Heart right ventricle (tissue), 16 donors: ENCODE data around the gene CDH11. TPM values are rescaled to one million over a fixed set of nuclear protein-coding genes. Genes with fewer than 3 reads are reported as not detected.

ENCODE experiments used
- ATAC-seq, 8 donors: fragments of 200-7000 bp; cut with Tn5 transposase; one replicate each; pipeline ENCODE4 v1.9.1; 2020; ENCODE audit warnings: mild to moderate bottlenecking in 8 of 8, moderate library complexity in 8 of 8, moderate number of reproducible peaks in 1 of 8
- DNase-seq, 2 donors: peaks; one replicate each; pipeline ENCODE4 v3.0.0-alpha.2; 2020
- H3K27ac ChIP-seq, 10 donors: fragments of 200-600 bp; sonication (generic) in 2 of 10; one replicate each; pipeline versions ENCODE4 v1.5.0 to v1.8.0; 2020 to 2022; ENCODE audit warnings: mild to moderate bottlenecking in 3 of 10
- H3K27me3 ChIP-seq, 7 donors: fragments of 200-600 bp; one replicate each; pipeline ENCODE4 v1.8.0; 2021 to 2022; ENCODE audit warnings: mild to moderate bottlenecking in 2 of 7
- H3K36me3 ChIP-seq, 9 donors: fragments of 200-600 bp; sonication (generic) in 1 of 9; one replicate each; pipeline versions ENCODE4 v1.5.0 to v1.8.0; 2020 to 2022; ENCODE audit warnings: mild to moderate bottlenecking in 2 of 9
- H3K4me1 ChIP-seq, 9 donors: fragments of 200-600 bp; sonication (generic) in 1 of 9; one replicate each; pipeline versions ENCODE4 v1.5.0 to v1.8.0; 2020 to 2022; ENCODE audit warnings: mild to moderate bottlenecking in 4 of 9
- H3K4me3 ChIP-seq, 10 donors: fragments of 200-600 bp; sonication (generic) in 2 of 10; one replicate each; pipeline versions ENCODE4 v1.5.0 to v1.8.0; 2020 to 2022; ENCODE audit warnings: mild to moderate bottlenecking in 7 of 10, moderate library complexity in 2 of 10
- H3K9me3 ChIP-seq, 11 donors: fragments of 200-600 bp in 10 of 11; sonication (generic) in 2 of 11; one replicate each; pipeline versions ENCODE4 v1.5.0 to v1.8.0; 2013 to 2022; ENCODE audit warnings: mild to moderate bottlenecking in 2 of 11, control low read depth in 1 of 11, moderate library complexity in 1 of 11
- CTCF ChIP-seq, 9 donors: fragments of 200-600 bp; sonication (generic) in 2 of 9; IDR thresholded peaks; one replicate each; pipeline versions ENCODE4 v1.5.0 to v1.8.0; 2021 to 2022; ENCODE audit warnings: antibody characterized with exemption in 9 of 9, mild to moderate bottlenecking in 5 of 9, moderate library complexity in 1 of 9
- WGBS, 2 donors: extraction: QIAGEN DNeasy Blood & Tissue Kit; methylation state at CpG; one replicate each; pipeline ENCODE4 v1.1.7; 2013; ENCODE audit warnings: inconsistent platforms in 1 of 2; 5-methylcytosine and 5-hydroxymethylcytosine counted together
- intact Hi-C, 10 donors: fragments of 100-400 bp; cut with DNase I; formaldehyde crosslinking; loops; one replicate each; pipeline versions ENCODE4 v1.11.1 to v1.14.2; 2022
- polyA plus RNA-seq, 2 donors: library from polyadenylated mRNA; stranded (reverse); fragments of 200-250 nt; gene quantifications; one replicate each; pipeline ENCODE4 v1.2.3, GENCODE V29; 2013
- total RNA-seq, 10 donors: library from RNA; stranded (reverse); fragmentation: NEBNext Ultra II Directional in 3 of 10; extraction: Animal tissue kit (Norgen Biotek cat#: 25700) in 3 of 10; gene quantifications; one replicate each; pipeline versions ENCODE4 v1.2.1 to v1.2.4, GENCODE V29; 2021 to 2023
- donor health status: Arrhythmogenic right ventricular cardiomyopathy.
- donor health status: ischemic (EF 13 %, LVEDD 7.1; RV severe dilation, severe dysfunction).
- donor health status: healthy with polysubstance abuse.
- donor health status: DM: no; HTN: yes; CAD: no.
- donor health status: DM: no; HTN: no; CAD: no.
- donor health status: ischemic (EF 25% LVEDD 6.9; RV normal size, moderate dysfunction).
- donor health status: ischemic (EF 25% LVEDD 5.7; RV mildly dilated, moderate dysfunction).
- donor health status: healthy.
- donor health status: DM: yes; HTN: yes; CAD: no.
- donor health status: Ischemic cardiomyopathy.
- donor health status: ischemic (EF 35%, LVEDD 5.7; RV mildly dilated, moderate dysfunction).
- donor health status: nonischemic (EF 11% LVEDD 7.7; RV severe dilation, severe dysfunction).
- donor health status: DM: yes; HTN: yes; CAD: no.
- donor health status: PGD.
- donor health status: ischemic (EF 29% LVEDD 5.4; RV normal size, mild dysfunction).
- donor health status: nonischemic (EF 23%, LVEDD 6.1; RV moderate dilation, normal function).

The CDH11 gene
- total and polyA plus RNA-seq, 12 donors, result 1.7 to 29.6 (median 6.5) TPM

GRCh38 chr16:65104471-65104870 is 17.4 kb downstream of the CDH11 start:
- 87 to 92% methylated on average over 3 of the region's 3 CpGs for WGBS, 2 donors
- TF ChIP-seq CTCF (IDR thresholded peaks at IDR 0.05), result no peak
- DNase-seq, result no peak
- ATAC-seq, result no peak
- no peaks in the 10 kb centered on the region for H3K36me3 ChIP-seq
- H3K4me1 ChIP-seq, result peaks cover 0 to 15% (median 0%) of the 10 kb centered on the region in 9 donors
- H3K4me3 ChIP-seq, result no peak overlapping the region
- no peaks in the 10 kb centered on the region for H3K27me3 ChIP-seq
- no peak overlapping the region for H3K27ac ChIP-seq
- intact Hi-C loops, result no loop called here
- no peaks in the 10 kb centered on the region for H3K9me3 ChIP-seq

- Histone ChIP-seq H3K4me3 (no peak overlapping the region), H3K36me3 (no peaks in the 10 kb centered on the region), H3K9me3 (no peaks in the 10 kb centered on the region), H3K27me3 (no peaks in the 10 kb centered on the region), H3K4me1 (peaks cover 0 to 14% (median 0%) of the 10 kb centered on the region in 9 donors), H3K27ac (no peak overlapping the region)
- 93 to 98% methylated on average over 1 of the region's 1 CpG for WGBS, 2 donors
- no peak for DNase-seq
- TF ChIP-seq CTCF (IDR thresholded peaks at IDR 0.05), result no peak
- intact Hi-C loops, result no loop called here
- ATAC-seq, result no peak
Observed at GRCh38 chr16:65102326-65102725, 19.5 kb downstream of the CDH11 start.

GRCh38 chr16:65101009-65101408 is 20.9 kb downstream of the CDH11 start:
- no peaks in the 10 kb centered on the region for H3K27me3 ChIP-seq
- no peak for ATAC-seq
- H3K4me1 ChIP-seq, result peaks cover 0 to 9% (median 0%) of the 10 kb centered on the region in 9 donors
- H3K9me3 ChIP-seq, result no peaks in the 10 kb centered on the region
- intact Hi-C loops, result no loop called here
- no peak for TF ChIP-seq CTCF (IDR thresholded peaks at IDR 0.05)
- H3K27ac ChIP-seq, result no peak overlapping the region
- no peak for DNase-seq
- H3K4me3 ChIP-seq, result no peak overlapping the region
- H3K36me3 ChIP-seq, result no peaks in the 10 kb centered on the region

- intact Hi-C loops, result no loop called here
- no peak for ATAC-seq
- Histone ChIP-seq H3K9me3 (no peaks in the 10 kb centered on the region), H3K36me3 (no peaks in the 10 kb centered on the region), H3K4me3 (no peak overlapping the region), H3K27me3 (no peaks in the 10 kb centered on the region), H3K27ac (no peak overlapping the region), H3K4me1 (peaks cover 0 to 1% (median 0%) of the 10 kb centered on the region in 9 donors)
- no peak for TF ChIP-seq CTCF (IDR thresholded peaks at IDR 0.05)
- DNase-seq, result no peak
- WGBS, 2 donors, result 79 to 80% methylated on average over 2 of the region's 2 CpGs
Observed at GRCh38 chr16:65099607-65100006, 22.3 kb downstream of the CDH11 start.

GRCh38 chr16:65098916-65099315 is 22.9 kb downstream of the CDH11 start:
- no peaks in the 10 kb centered on the region for H3K9me3 ChIP-seq
- intact Hi-C loops, result no loop called here
- H3K4me3 ChIP-seq, result no peak overlapping the region
- ATAC-seq, result no peak
- 87 to 94% methylated on average over 3 of the region's 3 CpGs for WGBS, 2 donors
- H3K4me1 ChIP-seq, result no peaks in the 10 kb centered on the region
- H3K36me3 ChIP-seq, result no peaks in the 10 kb centered on the region
- no peak overlapping the region for H3K27ac ChIP-seq
- no peaks in the 10 kb centered on the region for H3K27me3 ChIP-seq
- DNase-seq, result no peak
- no peak for TF ChIP-seq CTCF (IDR thresholded peaks at IDR 0.05)
